Hepatocyte (in vitro differentiated cells): Measurements from ENCODE around the gene BPNT1. TPM values are rescaled to one million over a fixed set of nuclear protein-coding genes. Genes with fewer than 3 reads are reported as not detected.
A peak's percentile ranks its signal among the peaks of the same experiment; 100 is the strongest.

ENCODE experiments used
- DNase-seq: peaks from one replicate; pipeline ENCODE4 v3.0.0-alpha.2; 2016; ENCODE audit warnings: low spot score
- H2AFZ ChIP-seq: fragments of 200-600 bp; sonication (generic); 2 replicates; pipeline ENCODE4 v1.6.0; 2016; ENCODE audit warnings: antibody characterized with exemption, mild to moderate bottlenecking
- H3K27ac ChIP-seq: fragments of 200-600 bp; sonication (generic); 2 replicates; pipeline ENCODE4 v1.5.1; 2016; ENCODE audit warnings: mild to moderate bottlenecking
- H3K27me3 ChIP-seq: fragments of 200-600 bp; sonication (generic); 2 replicates; pipeline ENCODE4 v1.6.1; 2016
- H3K36me3 ChIP-seq: fragments of 200-600 bp; sonication (generic); replicated peaks from 2 replicates; pipeline ENCODE4 v1.5.1; 2016; ENCODE audit warnings: low read depth; ENCODE audit not compliant: insufficient read depth
- H3K4me1 ChIP-seq: fragments of 200-600 bp; sonication (generic); 2 replicates; pipeline ENCODE4 v1.5.1; 2016; ENCODE audit warnings: mild to moderate bottlenecking, moderate library complexity; ENCODE audit not compliant: insufficient read depth
- H3K4me2 ChIP-seq: fragments of 200-600 bp; sonication (generic); 2 replicates; pipeline ENCODE4 v1.6.0; 2016
- H3K4me3 ChIP-seq: fragments of 200-600 bp; sonication (generic); 2 replicates; pipeline ENCODE4 v1.5.1; 2016; ENCODE audit warnings: mild to moderate bottlenecking
- H3K79me2 ChIP-seq: fragments of 200-600 bp; sonication (generic); 2 replicates; pipeline ENCODE4 v1.6.0; 2017; ENCODE audit warnings: mild to moderate bottlenecking
- H3K9me2 ChIP-seq: fragments of 200-600 bp; sonication (generic); replicated peaks from 2 replicates; pipeline ENCODE4 v1.6.0; 2017; ENCODE audit warnings: mild to moderate bottlenecking; ENCODE audit not compliant: insufficient read depth
- H3K9me3 ChIP-seq: fragments of 200-600 bp; sonication (generic); 2 replicates; pipeline ENCODE4 v1.5.1; 2016; ENCODE audit warnings: low read depth, mild to moderate bottlenecking
- H4K20me1 ChIP-seq: fragments of 200-600 bp; sonication (generic); 2 replicates; pipeline ENCODE4 v1.6.0; 2016; ENCODE audit warnings: mild to moderate bottlenecking; ENCODE audit not compliant: insufficient read depth, poor library complexity, severe bottlenecking
- CTCF ChIP-seq: fragments of 200-600 bp; sonication (generic); IDR thresholded peaks from 2 replicates; pipeline ENCODE4 v1.5.1; 2016; ENCODE audit warnings: antibody characterized with exemption, mild to moderate bottlenecking; ENCODE audit not compliant: poor library complexity
- EZH2 ChIP-seq: fragments of 200-600 bp; sonication (generic); IDR thresholded peaks from 2 replicates; pipeline ENCODE4 v1.6.1; 2016; ENCODE audit warnings: antibody characterized with exemption, mild to moderate bottlenecking, borderline replicate concordance
- EZH2phosphoT487 ChIP-seq: fragments of 200-600 bp; sonication (generic); IDR thresholded peaks from one replicate; pipeline ENCODE4 v1.6.1; 2018; ENCODE audit warnings: antibody characterized with exemption, mild to moderate bottlenecking, low read depth, moderate library complexity; ENCODE audit not compliant: unreplicated experiment, severe bottlenecking
- WGBS: methylation state at CpG from one replicate; pipeline ENCODE4 v1.1.6; 2016; ENCODE audit warnings: low lambda C conversion rate; ENCODE audit errors: missing lambda C conversion rate; 5-methylcytosine and 5-hydroxymethylcytosine counted together
- polyA plus RNA-seq: library from polyadenylated mRNA; unstranded; fragments of >200 nt; fragmentation: Nextera tagmentation; extraction: Ambion mirVana; gene quantifications from 2 replicates; pipeline ENCODE4 v1.2.1, GENCODE V29; 2016
- total RNA-seq: library from RNA; depleted of rRNA; stranded (reverse); fragments of >200 nt; gene quantifications from 2 replicates; pipeline ENCODE4 v1.2.3, GENCODE V29; 2014

Gene BPNT1
- total and polyA plus RNA-seq, 2 experiments from 2014 or later, result 11.2 to 53.4 TPM

- Histone ChIP-seq H3K4me3 (peak overlapping the region; percentile 66), H3K9me3 (no peaks in the 10 kb centered on the region), H2AFZ (no peak overlapping the region), H3K4me1 (peaks cover 6% of the 10 kb centered on the region), H4K20me1 (peaks cover 9% of the 10 kb centered on the region), H3K4me2 (peak overlapping the region; percentile 85), H3K27ac (no peak overlapping the region), H3K27me3 (no peaks in the 10 kb centered on the region), H3K9me2 (no peaks in the 10 kb centered on the region), H3K36me3 (no peaks in the 10 kb centered on the region), H3K79me2 (peaks cover 59% of the 10 kb centered on the region)
- DNase-seq, result no peak
- WGBS, result 85% methylated on average over 4 of the region's 4 CpGs
- no peak for TF ChIP-seq EZH2
- no peak for TF ChIP-seq CTCF
- no peak for TF ChIP-seq EZH2phosphoT487
Observed at GRCh38 chr1:220044678-220045355, 44.8 kb downstream of the BPNT1 start.

GRCh38 chr1:220043646-220044045, 45.9 kb downstream of the BPNT1 start:
- no peak for DNase-seq
- Histone ChIP-seq H3K9me2 (no peaks in the 10 kb centered on the region), H3K4me2 (no peak overlapping the region), H3K79me2 (peaks cover 65% of the 10 kb centered on the region), H2AFZ (no peak overlapping the region), H3K9me3 (no peaks in the 10 kb centered on the region), H3K27me3 (no peaks in the 10 kb centered on the region), H4K20me1 (peaks cover 9% of the 10 kb centered on the region), H3K27ac (no peak overlapping the region), H3K4me1 (peaks cover 6% of the 10 kb centered on the region), H3K4me3 (no peak overlapping the region), H3K36me3 (no peaks in the 10 kb centered on the region)
- no peak for TF ChIP-seq EZH2
- no peak for TF ChIP-seq CTCF
- TF ChIP-seq EZH2phosphoT487, result no peak
- 96% methylated on average over 2 of the region's 2 CpGs for WGBS

GRCh38 chr1:220040028-220040596, 49.5 kb downstream of the BPNT1 start:
- peaks cover 10% of the 10 kb centered on the region for H4K20me1 ChIP-seq
- H3K27me3 ChIP-seq, result no peaks in the 10 kb centered on the region
- H3K9me3 ChIP-seq, result no peaks in the 10 kb centered on the region
- H3K79me2 ChIP-seq, result peaks cover 84% of the 10 kb centered on the region
- no peak overlapping the region for H2AFZ ChIP-seq
- TF ChIP-seq CTCF (no peak), EZH2phosphoT487 (no peak), EZH2 (no peak)
- no peak overlapping the region for H3K4me2 ChIP-seq
- 97% methylated on average over 5 of the region's 5 CpGs for WGBS
- peaks cover 2% of the 10 kb centered on the region for H3K4me1 ChIP-seq
- no peak overlapping the region for H3K4me3 ChIP-seq
- peaks cover 2% of the 10 kb centered on the region for H3K36me3 ChIP-seq
- no peak overlapping the region for H3K27ac ChIP-seq
- no peak for DNase-seq
- no peaks in the 10 kb centered on the region for H3K9me2 ChIP-seq
